Melanocyte of skin (primary cell): Measurements from ENCODE around the gene KRTAP16-1. TPM values are rescaled to one million over a fixed set of nuclear protein-coding genes. Genes with fewer than 3 reads are reported as not detected.

Experiments used
- small RNA-seq, 2 donors: library from RNA; depleted of rRNA; stranded (forward); fragments of <200 nt; gene quantifications; one replicate each; pipeline ENCODE3, GENCODE V24; 2012
- total RNA-seq, 2 donors: library from RNA; depleted of rRNA; stranded (reverse); fragments of >200 nt; gene quantifications; 2 replicates each; pipeline ENCODE4 v1.2.3, GENCODE V29; 2012

Gene KRTAP16-1
- not detected for total RNA-seq

GRCh38 chr17:41308918-41309359 is at the start of gene KRTAP16-1:
Gene KRTAP16-1 (minus strand): TSS chr17:41309309. CDS start chr17:41309253, 56 bp downstream.

GRCh38 chr17:41350381-41350878 is 41.3 kb upstream of the KRTAP16-1 start, which contains the start of gene KRT33A:
Gene KRT33A (minus strand): TSS chr17:41350828. CDS start chr17:41350767, 61 bp downstream.

GRCh38 chr17:41315204-41315794 is 6.2 kb upstream of the KRTAP16-1 start, which contains the start of gene KRTAP17-1:
Gene KRTAP17-1 (minus strand): TSS chr17:41315710. CDS start chr17:41315650, 60 bp downstream.

GRCh38 chr17:41301916-41302901 is 6.9 kb downstream of the KRTAP16-1 start, which contains the start of gene KRTAP29-1:
Gene KRTAP29-1 (minus strand): TSS chr17:41302851. CDS start chr17:41302851, 0 bp downstream.

GRCh38 chr17:41275648-41276190 is 33.4 kb downstream of the KRTAP16-1 start, which contains the start of gene KRTAP9-7:
Gene KRTAP9-7 (plus strand): TSS chr17:41275698. CDS start chr17:41275698, 0 bp downstream.

GRCh38 chr17:41265078-41265477 is 44.0 kb downstream of the KRTAP16-1 start, which contains the start of gene KRTAP9-6:
Gene KRTAP9-6 (plus strand): TSS chr17:41265378. CDS start chr17:41265378, 0 bp downstream.

Small RNA genes within 50 kb of the gene (small RNA-seq; reads per million reads assigned to genes)
- 0 reads per million in 2 donors for gene KRTAP9-10P

Other genes with a start within 250 kb of the KRTAP16-1 start
- not detected for gene KRTAP2-3, start 249.2 kb downstream of the KRTAP16-1 start, total RNA-seq
- gene KRTAP2-4, start 243.4 kb downstream of the KRTAP16-1 start, total RNA-seq, result not detected
- gene KRTAP4-7, start 225.2 kb downstream of the KRTAP16-1 start, total RNA-seq, result not detected
- gene KRTAP4-8, start 211.2 kb downstream of the KRTAP16-1 start, total RNA-seq, result not detected
- not detected for gene KRTAP4-16, start 207.1 kb downstream of the KRTAP16-1 start, total RNA-seq
- gene KRTAP4-9, start 203.9 kb downstream of the KRTAP16-1 start, total RNA-seq, result not detected
- gene KRTAP4-11, start 190.9 kb downstream of the KRTAP16-1 start, total RNA-seq, result not detected
- not detected for gene KRTAP4-12, start 185.1 kb downstream of the KRTAP16-1 start, total RNA-seq
- gene KRTAP4-6, start 168.8 kb downstream of the KRTAP16-1 start, total RNA-seq, result not detected
- gene KRTAP4-5, start 159.5 kb downstream of the KRTAP16-1 start, total RNA-seq, result not detected
- gene KRTAP4-4, start 148.6 kb downstream of the KRTAP16-1 start, total RNA-seq, result not detected
- gene KRTAP4-3, start 141.1 kb downstream of the KRTAP16-1 start, total RNA-seq, result not detected
- not detected for gene KRTAP4-2, start 131.1 kb downstream of the KRTAP16-1 start, total RNA-seq
- not detected for gene KRTAP4-1, start 124.4 kb downstream of the KRTAP16-1 start, total RNA-seq
- not detected for gene KRTAP9-1, start 119.4 kb downstream of the KRTAP16-1 start, total RNA-seq
- not detected for gene KRTAP9-2, start 82.7 kb downstream of the KRTAP16-1 start, total RNA-seq
- not detected for gene KRTAP9-3, start 76.9 kb downstream of the KRTAP16-1 start, total RNA-seq
- not detected for gene KRTAP9-8, start 71.3 kb downstream of the KRTAP16-1 start, total RNA-seq
- gene KRTAP9-4, start 59.6 kb downstream of the KRTAP16-1 start, total RNA-seq, result not detected
- gene KRTAP9-9, start 53.9 kb downstream of the KRTAP16-1 start, total RNA-seq, result not detected
- gene KRTAP9-6, start 43.9 kb downstream of the KRTAP16-1 start, total RNA-seq, result not detected
- gene KRTAP9-7, start 33.6 kb downstream of the KRTAP16-1 start, total RNA-seq, result not detected
- gene KRTAP29-1, start 6.5 kb downstream of the KRTAP16-1 start, total RNA-seq, result not detected
- gene KRTAP17-1, start 6.4 kb upstream of the KRTAP16-1 start, total RNA-seq, result not detected
- gene KRT33A, start 41.5 kb upstream of the KRTAP16-1 start, total RNA-seq, result not detected
- not detected for gene KRT33B, start 60.5 kb upstream of the KRTAP16-1 start, total RNA-seq
- gene KRT34, start 73.0 kb upstream of the KRTAP16-1 start, total RNA-seq, result not detected
- gene KRT31, start 88.3 kb upstream of the KRTAP16-1 start, total RNA-seq, result not detected
- gene KRT37, start 115.3 kb upstream of the KRTAP16-1 start, total RNA-seq, result not detected
- gene KRT38, start 131.7 kb upstream of the KRTAP16-1 start, total RNA-seq, result not detected
- not detected for gene KRT32, start 158.1 kb upstream of the KRTAP16-1 start, total RNA-seq
- gene KRT35, start 171.8 kb upstream of the KRTAP16-1 start, total RNA-seq, result not detected
- gene KRT36, start 180.6 kb upstream of the KRTAP16-1 start, total RNA-seq, result not detected
- gene KRT13, start 196.3 kb upstream of the KRTAP16-1 start, total RNA-seq, result not detected
- not detected for gene KRT15, start 209.6 kb upstream of the KRTAP16-1 start, total RNA-seq
- under 1 TPM in 1 of 2 donors, not detected in 1; 0.33 TPM for gene KRT19, start 219.0 kb upstream of the KRTAP16-1 start, total RNA-seq